IPS-18c (cell line): ENCODE measurements around the gene ZDHHC14.

ENCODE experiments used
- H3K4me3 ChIP-seq: 2 replicates; pipeline ENCODE4 v1.7.0; 2013; ENCODE audit warnings: low read depth, mild to moderate bottlenecking, low read length, moderate library complexity; ENCODE audit not compliant: insufficient read depth
- H3K9me3 ChIP-seq: one replicate; pipeline ENCODE4 v1.6.1; 2013; ENCODE audit warnings: mild to moderate bottlenecking, low read length, moderate library complexity; ENCODE audit not compliant: control insufficient read depth, insufficient read depth

The ZDHHC14 gene

GRCh38 chr6:157668713-157669112 lies 287.7 kb downstream of the ZDHHC14 start:
- no peaks in the 10 kb centered on the region for H3K9me3 ChIP-seq

GRCh38 chr6:157669323-157669722 lies 288.3 kb downstream of the ZDHHC14 start:
- H3K9me3 ChIP-seq, result no peaks in the 10 kb centered on the region
- H3K4me3 ChIP-seq, result no peak overlapping the region

More at GRCh38 chr6:157668713-157669112, 287.7 kb downstream of the ZDHHC14 start:
- no peak overlapping the region for H3K4me3 ChIP-seq

- no peak overlapping the region; the same call in 1 of the 2 replicates for H3K4me3 ChIP-seq
These were observed 288.8 kb downstream of the ZDHHC14 start for GRCh38 chr6:157669747-157670216.

GRCh38 chr6:157670466-157671186 lies 289.6 kb downstream of the ZDHHC14 start:
- H3K9me3 ChIP-seq, result peaks cover 2% of the 10 kb centered on the region
- no peak overlapping the region for H3K4me3 ChIP-seq

More at GRCh38 chr6:157669747-157670216, 288.8 kb downstream of the ZDHHC14 start:
- H3K9me3 ChIP-seq, result peaks cover 1% of the 10 kb centered on the region

DNA sequence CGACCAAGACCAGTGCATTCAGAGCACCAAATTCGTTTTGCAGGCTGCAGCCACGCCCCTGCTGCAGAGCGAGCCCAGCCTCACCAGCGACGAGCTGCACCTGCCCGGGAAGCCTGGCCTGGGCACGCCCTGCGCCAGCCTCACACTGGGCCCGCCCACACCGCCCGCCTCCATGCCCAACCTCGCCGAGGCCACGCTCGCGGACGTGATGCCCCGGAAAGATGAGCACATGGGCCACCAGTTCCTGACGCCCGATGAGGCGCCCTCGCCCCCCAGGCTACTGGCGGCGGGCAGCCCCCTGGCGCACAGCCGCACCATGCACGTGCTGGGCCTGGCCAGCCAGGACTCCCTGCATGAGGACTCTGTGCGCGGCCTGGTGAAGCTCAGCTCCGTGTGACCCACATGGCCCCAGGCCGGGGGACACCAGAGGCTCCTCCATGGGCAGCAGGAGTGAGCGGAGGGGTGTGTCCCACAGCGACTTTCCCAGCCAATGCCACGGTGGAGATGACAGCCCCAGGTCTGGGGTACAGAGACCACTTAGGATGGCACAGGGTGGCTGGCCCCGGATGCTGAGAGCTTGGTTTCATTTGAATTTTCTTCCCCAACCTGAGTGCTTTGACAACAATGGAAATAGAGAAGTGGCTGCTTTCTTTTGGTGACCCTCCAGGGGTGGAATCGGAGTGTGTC lies 291.9 kb downstream of the ZDHHC14 start:
- no peak overlapping the region for H3K4me3 ChIP-seq
- H3K9me3 ChIP-seq, result peaks cover 2% of the 10 kb centered on the region

DNA sequence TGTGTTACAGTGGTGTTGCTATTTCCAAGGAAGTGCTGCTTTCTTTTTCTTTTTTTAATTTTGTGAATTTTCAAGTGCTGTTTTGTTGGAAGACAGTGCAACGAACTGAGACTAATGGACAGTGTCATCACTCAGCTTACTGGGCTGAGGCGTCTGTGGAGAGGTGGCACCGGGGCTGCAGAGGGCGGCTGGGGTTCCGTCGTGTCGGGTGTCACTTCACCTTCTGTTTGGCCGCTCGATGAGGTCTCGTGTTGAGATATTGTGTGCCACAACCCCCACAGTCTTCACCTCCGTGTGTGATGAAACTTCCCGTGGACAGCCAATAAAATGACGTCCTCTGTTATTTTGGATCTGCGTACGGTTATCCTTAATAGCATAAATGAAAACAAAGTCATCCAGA lies 292.6 kb downstream of the ZDHHC14 start:
- Histone ChIP-seq H3K9me3 (peaks cover 2% of the 10 kb centered on the region), H3K4me3 (no peak overlapping the region)

DNA sequence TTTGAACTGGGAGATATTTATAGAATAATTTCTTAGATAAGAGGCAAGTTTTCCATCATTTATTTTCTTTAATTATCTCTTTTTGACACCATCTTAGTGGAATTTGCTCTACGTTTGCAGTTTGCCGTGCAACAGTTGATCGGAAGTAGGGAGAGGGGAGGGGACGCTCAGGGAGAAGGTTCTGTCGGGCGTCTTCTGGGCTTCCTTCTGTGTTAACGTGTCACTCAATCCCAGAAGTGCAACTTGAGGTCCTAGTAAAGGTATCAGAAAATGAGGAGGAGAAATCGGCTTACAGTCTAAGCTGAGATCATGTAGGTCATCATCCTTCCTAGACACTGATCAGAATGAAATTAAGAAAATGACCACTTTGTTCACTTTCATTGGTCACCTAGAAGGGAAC lies 293.1 kb downstream of the ZDHHC14 start:
- peaks cover 2% of the 10 kb centered on the region for H3K9me3 ChIP-seq
- H3K4me3 ChIP-seq, result no peak overlapping the region

GRCh38 chr6:157675831-157676230 lies 294.8 kb downstream of the ZDHHC14 start:
- H3K9me3 ChIP-seq, result peaks cover 2% of the 10 kb centered on the region
- no peak overlapping the region for H3K4me3 ChIP-seq

DNA sequence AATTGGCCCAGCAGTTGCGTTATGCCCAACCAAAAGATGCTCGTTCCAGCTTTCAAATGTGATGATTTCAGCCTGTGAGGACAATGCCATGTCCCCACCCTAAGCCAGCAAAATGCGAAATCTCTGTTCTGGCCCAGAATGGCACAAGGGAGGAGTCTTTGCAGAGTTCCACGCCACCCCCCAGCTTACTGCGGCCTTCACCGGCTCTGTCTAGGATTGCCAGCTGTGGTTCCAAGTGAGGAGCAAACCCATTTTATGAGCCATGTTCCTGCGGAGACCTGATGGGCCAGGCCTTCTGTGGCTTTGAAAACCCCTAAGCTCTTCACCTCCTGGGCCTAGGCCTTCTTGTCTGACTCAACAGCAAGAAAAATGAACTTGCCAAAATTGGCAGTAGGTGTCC lies 295.3 kb downstream of the ZDHHC14 start:
- H3K4me3 ChIP-seq, result no peak overlapping the region
- H3K9me3 ChIP-seq, result peaks cover 2% of the 10 kb centered on the region

GRCh38 chr6:157677235-157677634 lies 296.2 kb downstream of the ZDHHC14 start:
- H3K4me3 ChIP-seq, result no peak overlapping the region
- H3K9me3 ChIP-seq, result peaks cover 2% of the 10 kb centered on the region

GRCh38 chr6:157679605-157680580 lies 298.9 kb downstream of the ZDHHC14 start:
- H3K4me3 ChIP-seq, result no peak overlapping the region
- H3K9me3 ChIP-seq, result no peaks in the 10 kb centered on the region

DNA sequence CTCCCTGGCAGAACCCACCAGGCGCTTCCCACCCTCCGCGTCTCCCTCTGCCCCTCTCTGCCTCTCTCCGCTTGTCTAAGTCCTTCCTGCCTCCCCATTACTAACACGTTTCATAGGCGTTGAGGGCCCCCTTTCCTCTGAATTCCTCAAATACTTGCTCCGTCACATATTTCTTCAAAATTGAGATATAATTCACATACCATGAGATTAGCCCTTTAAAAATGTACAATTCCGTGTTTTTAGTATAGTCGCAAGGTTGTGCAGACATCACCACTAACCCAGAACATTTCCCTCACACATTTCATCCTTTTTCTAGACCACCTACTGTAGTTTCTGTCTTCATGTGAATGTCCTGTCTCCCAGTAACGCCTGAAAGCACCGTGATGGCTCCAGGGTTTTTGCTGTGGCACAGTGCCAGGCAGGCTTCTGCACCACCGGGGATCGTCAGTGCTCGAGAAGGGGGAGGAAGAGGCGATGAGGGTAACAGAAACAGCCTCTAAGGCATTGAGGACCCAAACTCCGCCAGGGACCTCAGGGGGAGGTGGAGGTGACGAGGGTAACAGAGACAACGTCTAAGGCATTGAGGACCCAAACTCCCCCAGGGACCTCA lies 300.2 kb downstream of the ZDHHC14 start:
- Histone ChIP-seq H3K4me3 (no peak overlapping the region), H3K9me3 (no peaks in the 10 kb centered on the region)

- H3K4me3 ChIP-seq, result no peak overlapping the region
- H3K9me3 ChIP-seq, result no peaks in the 10 kb centered on the region
These were observed 302.0 kb downstream of the ZDHHC14 start for GRCh38 chr6:157682856-157683481.

DNA sequence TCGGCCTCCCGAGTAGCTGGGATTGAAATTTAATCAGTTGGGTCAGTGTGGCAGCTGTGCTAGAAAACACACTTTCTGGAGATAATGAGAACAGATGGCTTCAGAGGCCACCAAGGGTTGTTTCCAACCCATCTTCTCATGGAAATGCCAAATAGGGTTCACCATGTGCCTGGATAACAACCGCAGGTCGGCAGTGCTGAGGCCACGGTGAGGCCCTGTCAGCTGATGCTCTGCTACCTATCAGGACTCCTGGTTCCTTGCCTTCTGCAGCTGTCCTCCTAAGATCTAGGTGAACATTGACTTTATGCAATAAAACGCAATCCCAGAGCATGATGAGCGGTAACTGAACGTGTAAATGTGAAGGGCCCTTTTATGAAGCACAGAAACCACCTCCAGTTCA lies 302.7 kb downstream of the ZDHHC14 start:
- Histone ChIP-seq H3K4me3 (no peak overlapping the region), H3K9me3 (no peaks in the 10 kb centered on the region)

DNA sequence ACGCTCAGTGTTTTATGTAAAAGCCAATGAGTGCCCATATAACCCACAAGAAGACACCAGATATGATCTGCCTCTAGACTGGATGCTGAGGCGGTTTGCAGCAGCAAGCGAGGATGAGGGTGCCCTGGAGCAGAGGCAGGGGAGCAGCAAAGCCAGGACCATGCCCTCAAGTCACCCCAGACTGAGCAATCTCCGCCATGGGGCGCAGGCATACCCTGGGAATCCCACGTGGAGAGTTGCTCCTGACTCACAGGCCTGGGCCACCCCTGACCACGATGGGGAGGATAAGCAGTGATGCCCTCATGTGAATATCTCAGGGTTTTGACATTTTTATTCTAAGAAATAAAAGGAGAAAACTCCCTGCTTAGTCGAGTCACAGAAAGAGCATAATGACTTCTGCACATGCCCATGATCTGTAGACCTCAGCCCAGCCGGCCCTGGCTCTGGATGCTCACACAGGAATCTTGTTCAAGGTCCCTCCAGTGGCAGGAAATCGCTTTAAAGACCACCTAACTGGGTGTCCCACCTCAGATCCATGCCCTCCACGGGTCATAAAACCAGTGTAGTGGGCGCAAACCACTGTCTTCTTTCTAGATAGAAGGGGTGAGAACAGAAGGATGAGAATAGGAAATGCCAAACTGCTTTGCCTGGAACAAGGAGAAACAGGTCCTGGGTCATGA lies 303.8 kb downstream of the ZDHHC14 start:
- Histone ChIP-seq H3K4me3 (no peak overlapping the region), H3K9me3 (no peaks in the 10 kb centered on the region)

DNA sequence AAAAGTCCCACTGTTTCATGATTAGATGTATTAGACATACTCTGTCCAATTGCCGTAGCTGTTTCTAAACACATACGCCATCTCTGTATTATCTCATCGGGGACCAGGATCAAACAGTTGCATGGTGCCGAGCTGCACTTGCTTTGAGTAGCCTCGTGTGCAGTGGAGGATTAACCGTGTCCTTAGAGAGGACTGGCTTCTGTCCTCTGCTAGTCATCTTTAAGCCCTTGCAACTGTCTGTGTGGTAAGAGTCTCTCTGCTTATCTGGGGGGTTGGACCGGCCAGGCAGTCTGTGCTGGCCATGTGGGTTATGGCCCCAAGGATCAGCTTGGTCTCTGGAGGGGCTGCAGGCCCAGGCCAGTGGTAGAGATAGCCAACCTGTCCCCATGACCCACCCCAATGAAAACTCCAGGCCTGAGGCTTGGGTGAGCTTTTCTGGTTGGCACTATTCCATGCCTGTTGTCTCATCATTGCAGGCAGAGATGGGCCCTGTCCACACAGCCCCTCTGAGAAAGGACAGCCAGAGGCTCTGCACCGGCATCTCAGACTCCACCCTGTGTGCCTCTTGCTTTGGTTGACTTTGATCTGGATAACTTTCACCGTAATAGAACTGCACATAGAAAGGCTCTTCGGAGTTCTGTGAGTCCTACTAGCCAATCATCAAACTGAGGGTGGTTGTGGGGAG lies 304.7 kb downstream of the ZDHHC14 start:
- Histone ChIP-seq H3K9me3 (no peaks in the 10 kb centered on the region), H3K4me3 (no peak overlapping the region)
